Pulmonary artery endothelial cell (primary cell): ENCODE measurements around the gene LCMT1. TPM values are rescaled to one million over a fixed set of nuclear protein-coding genes. Genes with fewer than 3 reads are reported as not detected.
"Not testable (repeated sequence)": the region's sequence is repeated elsewhere in the genome, so short reads cannot be mapped to it uniquely, and the experiment has no call there.

Experiments
- DNase-seq: peaks from one replicate; pipeline ENCODE4 v3.0.0-alpha.2; 2011; ENCODE audit warnings: low read depth, low spot score
- total RNA-seq: library from RNA; depleted of rRNA; stranded (reverse); fragments of >200 nt; gene quantifications from 2 replicates; pipeline ENCODE4 v1.2.3, GENCODE V29; 2014

LCMT1 gene
- 26.6 and 29.7 TPM in 2 replicates for total RNA-seq

DNA sequence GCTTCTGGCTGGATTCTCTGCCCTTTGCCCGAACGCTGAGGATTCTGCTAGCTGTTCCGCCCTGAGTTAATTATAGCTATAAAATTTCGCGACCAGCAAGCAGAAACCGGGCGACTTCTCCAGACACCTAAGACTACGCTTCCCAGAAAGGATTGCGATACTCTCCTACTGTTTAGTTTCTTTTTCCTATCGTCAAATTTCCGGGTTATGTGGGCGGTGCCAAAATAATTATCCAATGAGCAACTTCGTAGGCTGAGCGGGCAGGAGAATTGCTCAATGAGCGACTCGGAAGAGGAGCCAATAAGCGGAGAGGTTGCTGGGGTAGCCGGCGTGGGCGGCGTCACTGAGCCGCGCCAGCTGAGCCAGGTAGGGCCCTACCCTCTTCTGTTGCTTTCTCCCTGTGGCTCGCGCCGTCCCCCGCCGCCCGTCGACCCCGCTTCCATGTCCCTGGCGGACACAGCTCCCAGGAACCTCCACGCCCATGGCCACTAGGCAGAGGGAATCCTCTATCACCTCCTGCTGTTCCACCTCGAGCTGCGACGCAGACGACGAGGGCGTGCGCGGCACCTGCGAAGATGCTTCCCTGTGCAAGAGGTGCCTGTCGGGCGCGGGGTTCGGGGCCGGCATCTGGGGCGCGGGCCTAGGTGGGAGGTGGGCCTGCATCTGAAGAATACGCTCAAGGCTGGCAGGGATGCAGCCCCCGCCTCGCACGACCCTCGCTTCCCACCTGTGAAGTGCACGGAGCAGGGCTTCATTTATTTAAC, at the start of gene LCMT1:
TSS of gene LCMT1 (plus strand) at position 340 of the 764 bp plus-strand sequence. CDS start at position 482, 142 bp downstream.
- peak; percentile 92 for DNase-seq

DNA sequence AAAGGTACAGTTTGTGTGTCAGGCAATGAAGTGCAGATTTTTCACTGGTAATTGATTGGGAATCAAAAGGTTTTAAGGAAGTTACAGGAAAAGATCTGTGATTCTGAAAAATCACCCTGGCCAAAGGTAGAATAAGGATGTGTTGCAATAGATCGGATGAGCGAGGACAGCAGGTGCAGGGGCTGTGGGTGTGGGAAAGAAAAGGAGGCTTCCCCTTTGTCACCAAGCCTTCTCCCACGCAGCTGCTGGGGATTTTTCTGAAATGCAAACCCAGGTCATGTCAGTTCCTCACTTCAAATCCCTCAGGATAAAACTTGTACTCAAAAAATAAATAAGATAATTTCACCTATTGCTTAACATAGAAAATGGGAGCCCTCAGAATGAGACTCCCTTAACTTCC, 48.4 kb upstream of the LCMT1 start:
- no peak for DNase-seq

DNA sequence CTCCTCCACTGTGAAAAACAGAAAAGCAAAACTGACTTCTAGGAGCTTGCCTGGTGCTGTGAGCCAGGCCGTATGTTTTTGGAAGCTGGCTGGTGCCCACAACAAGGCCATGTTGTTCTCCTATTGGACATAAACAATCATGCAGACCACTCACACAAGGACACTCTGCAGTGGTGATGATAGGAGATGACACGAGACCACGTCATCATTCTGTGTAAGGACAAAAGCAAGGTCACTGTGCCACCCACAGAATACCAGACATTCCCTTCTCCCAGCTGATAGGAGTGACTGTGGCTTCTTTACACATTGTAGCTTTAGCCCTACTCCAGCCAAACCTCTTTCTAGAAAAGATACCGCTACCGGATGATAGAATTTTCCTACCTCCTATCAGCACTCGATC, 47.7 kb upstream of the LCMT1 start:
- no peak for DNase-seq

DNA sequence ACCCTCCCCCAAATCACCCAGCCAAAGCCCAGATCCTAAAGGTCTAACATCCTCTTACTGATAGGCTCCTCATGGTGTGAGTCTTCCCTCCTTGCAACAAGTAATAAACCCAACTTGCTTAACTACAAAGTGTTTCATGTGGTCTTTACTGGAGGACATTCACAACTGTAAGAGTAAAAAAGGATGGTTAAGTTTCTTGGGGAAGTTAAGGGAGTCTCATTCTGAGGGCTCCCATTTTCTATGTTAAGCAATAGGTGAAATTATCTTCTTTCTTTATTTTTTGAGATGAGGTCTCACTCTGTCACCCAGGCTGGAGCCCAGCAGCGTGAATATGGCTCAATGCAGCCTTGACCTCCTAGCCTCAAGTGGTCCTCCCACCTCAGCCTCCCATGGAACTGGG, 47.3 kb upstream of the LCMT1 start:
- DNase-seq, result not testable (repeated sequence)

DNA sequence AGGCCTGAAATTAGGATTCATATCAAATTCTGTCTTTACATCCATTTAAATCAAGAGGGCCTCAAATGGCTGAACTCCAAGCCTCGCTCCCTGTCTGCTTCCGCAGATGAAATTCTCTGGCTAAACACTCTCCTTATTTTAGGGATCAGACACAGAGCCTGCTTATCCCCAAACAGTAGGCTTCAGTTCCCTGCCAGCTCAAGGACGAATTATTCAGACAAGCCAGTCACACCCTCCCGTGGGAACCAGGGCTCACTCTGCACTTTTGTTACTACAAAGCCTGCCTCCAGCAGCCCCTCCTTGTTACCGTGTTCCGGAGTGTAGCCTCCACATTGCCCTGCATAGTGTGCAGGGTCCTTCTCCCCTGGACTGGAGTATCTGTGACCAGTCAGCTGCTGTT, 46.6 kb upstream of the LCMT1 start:
- no peak for DNase-seq

DNA sequence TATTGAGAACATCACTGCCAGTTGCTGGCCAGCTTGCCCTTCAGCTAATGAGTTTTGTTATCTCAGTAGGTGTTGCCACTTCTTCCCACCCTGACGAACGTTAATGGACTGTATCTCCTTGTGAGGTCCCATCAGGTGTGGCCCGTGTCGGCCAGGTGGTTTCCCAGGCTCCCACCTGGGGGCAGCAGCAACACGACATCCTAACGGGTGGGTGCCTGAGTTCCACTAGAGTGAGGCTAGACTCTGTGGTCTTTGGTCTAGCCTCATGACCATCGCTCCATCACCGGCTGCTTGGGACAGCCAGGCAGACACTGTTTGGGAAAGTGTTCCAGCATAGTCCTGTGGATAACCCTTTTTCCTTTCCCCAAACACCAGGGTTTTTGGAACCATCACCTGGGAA, 45.6 kb upstream of the LCMT1 start:
- no peak for DNase-seq

DNA sequence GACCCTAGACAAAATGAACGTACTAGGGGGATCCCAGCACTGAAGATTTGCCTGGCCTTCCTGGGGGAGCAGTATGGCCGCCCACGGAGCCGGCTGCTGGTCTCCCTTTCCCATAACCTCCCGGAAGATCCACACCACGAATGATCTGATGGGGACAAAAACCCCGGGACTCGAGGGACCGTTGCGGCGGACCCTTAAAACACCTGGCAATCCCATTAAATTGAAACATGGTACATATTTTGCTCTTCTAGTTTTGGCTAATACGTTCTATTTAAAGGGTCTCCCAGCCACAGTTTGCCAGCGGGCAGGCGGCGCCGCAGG, 45.2 kb upstream of the LCMT1 start:
- DNase-seq, result no peak

DNA sequence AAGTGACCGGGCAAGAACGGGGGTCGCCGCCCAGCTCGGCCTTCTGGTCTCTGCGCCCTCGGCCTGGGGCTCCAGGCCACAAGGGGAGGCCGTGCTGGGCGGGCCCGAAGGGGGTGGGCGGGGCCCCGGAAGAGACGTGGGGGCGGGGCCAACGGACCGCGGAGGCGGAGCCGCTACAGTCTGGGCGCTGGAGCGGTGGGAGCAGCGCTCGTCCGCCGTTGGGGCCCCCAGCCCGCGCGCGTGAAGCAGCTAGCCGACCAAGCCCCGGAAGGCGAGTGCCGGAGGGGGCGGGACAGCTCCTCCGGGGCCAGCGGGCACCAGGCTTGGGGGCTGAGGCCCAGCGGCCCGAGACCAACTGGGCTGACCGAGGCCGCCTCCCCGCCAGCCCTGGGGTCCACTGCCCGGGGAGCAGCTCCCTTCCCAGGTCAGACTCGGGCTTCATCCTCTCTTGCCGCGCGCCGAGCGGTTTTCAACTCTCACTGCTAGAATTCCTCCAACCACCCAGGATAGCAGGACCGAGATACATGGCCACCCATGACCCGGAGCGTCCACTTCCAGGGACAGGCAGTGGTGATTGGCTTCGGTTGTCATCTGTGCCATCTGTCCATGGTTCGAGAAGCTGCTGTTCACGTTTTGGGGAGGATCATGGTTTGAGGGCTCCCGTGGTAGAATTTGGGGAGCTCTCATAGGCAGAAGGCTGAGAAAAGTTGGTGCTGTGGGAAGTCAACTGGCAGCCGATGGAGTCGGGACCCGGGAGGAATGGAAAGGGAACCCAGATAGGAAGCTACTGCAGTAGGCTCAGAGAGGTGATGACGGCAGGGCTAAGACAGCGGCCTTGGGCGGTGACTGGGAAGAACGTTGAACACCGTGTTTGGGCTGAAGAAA, 44.6 kb upstream of the LCMT1 start:
- no peak for DNase-seq

DNA sequence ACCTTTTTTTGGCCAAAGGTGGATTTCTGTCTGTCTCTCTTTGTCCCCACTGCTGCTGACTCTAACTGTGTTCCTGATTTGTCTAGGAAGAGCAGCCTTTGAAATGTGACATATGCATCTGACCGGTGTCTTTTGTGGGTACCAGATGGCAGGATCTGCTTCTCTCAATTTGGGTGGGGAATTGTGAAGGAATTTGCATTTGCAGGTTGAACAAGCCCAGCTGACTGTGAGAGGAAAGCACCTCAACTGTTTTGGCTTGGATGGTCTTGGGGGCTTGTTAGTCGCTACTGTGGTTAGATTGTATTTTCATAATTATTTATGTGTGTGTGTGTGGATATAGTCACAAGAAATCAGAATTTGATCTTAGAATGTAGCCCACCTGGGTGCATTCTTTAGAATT, 37.7 kb upstream of the LCMT1 start:
- DNase-seq, result no peak

DNA sequence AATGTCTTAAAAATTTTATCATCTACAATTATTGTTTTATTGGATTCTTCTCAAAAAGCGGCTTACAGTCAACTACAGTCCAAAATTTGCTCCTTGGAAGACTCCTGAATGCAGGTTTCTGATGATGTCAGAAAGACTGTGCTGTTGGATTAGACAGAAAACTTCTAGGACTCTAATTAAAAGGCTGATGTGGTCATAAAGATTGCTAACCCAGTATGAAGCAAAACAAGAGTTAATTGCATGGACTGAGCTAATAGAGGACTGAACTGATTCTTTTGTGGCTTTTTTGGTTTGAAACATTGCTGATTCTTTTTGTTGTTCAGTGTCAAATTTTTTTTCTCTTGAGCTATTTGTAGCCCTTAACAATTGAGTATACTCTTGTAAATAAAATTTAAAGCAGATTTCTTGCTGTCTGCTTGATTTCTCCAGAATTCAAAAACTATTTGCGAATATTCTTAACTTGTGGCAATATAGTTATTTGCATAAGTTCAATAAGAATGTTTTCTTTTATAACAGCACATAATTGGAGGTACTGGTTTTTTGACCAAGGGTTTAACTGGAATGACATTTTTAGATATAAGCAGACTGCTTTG, 33.1 kb upstream of the LCMT1 start:
- DNase-seq, result no peak

DNA sequence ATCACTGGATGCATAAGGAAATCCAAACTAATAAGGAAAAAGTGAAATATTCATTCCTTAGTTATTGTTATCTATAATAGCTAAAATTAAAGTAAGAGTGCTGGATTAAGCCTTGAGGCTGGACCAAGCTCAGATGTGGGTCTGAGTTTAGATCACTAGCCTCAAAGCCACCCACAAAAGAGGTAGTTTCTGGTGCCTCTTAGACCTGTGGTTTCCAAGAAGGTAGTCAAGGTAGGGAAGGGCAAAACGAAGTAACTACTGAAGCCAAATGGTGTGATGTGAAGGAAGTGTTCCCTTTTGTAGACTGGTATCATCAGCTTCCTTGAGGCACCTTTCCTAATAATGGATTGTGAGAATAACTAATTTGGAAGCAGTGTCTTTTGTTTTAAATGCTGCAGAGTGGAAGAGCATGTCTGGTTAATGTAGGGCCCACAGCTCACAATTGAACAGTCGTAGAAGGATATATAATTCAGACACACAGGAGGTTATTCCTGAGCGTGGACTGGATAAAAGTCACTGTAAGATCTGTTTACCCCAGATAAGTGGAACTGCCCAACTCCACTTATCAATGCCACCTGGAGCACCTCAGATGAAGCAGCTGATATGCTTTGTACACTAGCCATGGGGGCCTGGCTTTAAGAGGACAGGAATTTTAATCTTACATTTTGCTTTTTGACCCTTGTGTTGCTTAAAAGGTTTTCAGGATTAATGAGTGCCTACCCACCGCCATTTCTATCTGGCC, 31.7 kb upstream of the LCMT1 start:
- DNase-seq, result no peak

DNA sequence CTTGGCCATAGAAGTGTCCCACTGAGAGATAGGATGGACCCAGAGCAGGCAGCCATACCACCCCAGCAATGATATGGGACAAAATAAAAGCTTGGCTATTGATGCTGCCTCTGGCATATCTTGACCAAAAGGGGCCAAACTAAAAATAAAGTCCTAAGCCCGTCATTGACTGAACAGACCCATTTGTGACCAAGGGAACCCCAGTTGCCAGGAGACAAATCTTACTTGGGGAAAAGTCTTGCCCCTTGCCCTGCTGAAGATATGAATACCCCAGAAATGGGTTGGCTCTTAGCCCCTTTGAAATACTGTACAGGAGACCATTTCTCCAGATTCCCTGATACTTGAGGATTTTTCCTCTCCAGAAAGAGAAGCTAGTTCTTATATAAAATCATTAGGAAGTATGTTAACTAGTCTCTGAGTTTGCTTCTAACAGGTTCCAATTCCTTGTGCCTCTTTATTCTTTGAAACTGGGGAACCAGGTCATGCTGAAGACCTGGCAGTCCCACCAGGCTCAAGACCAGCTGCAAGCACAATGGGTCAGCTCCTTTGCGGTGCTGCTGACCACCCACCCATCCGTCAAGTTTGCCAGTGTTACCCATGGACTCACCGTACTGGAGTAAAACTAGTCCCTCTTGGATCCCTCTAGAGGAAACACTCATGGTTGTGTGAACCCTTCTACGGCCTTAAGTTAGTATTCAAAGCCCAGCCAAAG, 31.0 kb upstream of the LCMT1 start:
- DNase-seq, result no peak

DNA sequence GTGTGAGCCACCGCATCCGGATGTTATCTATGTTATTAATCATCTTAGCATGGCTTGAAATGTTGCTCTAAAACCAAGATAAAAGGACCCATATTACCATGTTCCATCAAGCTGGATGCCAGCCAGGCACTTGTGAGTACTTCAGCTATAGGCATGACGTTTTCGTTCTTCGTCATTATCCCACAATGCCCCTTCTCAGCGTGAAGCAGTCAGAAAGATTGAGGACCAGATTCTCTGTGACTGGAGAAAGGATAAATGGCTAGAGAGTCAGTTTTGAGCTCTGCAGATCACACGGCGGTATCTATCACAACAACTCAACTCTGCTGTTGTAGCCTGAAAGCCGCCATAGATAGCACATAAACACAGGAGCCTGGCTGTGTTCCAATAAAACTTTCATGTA, 29.8 kb upstream of the LCMT1 start:
- DNase-seq, result no peak

DNA sequence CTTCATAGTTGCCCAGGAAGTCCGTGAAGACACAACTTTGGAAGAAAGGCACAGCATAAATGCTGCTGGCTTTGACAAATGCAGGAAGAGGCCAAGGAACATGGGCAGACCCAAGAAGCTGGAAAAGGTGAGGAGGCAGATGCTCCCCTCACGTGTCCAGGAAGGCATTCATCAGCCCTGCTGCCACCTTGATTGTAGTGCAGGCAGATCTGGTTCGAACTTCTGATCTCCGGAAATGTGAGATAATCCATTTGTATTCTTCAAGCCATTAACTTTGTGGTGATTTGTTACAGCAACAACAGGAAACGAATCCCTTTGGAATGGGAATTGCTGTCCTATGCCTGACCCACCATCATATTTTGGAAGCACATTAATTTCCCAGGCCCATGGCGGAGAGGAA, 28.5 kb upstream of the LCMT1 start:
- no peak for DNase-seq

DNA sequence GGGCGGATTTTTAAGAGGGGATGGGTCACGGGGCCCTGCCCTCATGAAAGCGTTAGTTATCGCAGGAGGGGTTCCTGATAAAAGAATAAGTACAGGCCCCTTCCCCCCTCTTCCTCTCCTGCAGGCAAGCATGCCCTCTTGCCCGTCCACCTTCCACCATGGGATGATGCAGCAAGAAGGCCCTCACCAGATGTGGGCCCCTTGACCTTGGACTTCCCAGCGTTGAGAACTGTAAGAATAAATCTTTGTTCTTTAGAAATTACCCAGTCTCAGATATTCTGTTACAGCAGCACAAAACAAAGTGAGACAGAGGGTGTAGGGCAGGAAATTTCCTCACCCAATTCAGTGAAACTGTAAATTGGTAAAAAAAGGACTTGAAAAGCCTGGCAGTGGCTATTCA, 27.8 kb upstream of the LCMT1 start:
- no peak for DNase-seq

DNA sequence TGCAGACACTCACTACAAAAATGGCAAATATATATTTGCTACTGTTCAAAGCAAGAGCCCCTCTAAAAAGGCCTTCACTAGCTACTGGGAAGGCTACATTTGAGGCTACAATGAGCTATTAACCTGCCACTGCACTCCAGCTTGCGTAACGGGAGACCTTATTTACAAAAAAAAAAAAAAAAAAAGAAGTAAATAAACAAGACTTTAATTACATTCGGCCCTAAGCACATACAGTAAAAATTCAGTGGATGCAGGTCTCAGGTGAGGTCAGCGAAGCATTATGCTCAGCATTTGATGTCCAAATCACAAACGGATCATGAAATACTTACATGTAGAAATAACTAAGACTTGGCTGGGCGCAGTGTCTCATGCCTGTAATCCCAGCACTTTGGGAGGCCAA, 26.7 kb upstream of the LCMT1 start:
- no peak for DNase-seq

DNA sequence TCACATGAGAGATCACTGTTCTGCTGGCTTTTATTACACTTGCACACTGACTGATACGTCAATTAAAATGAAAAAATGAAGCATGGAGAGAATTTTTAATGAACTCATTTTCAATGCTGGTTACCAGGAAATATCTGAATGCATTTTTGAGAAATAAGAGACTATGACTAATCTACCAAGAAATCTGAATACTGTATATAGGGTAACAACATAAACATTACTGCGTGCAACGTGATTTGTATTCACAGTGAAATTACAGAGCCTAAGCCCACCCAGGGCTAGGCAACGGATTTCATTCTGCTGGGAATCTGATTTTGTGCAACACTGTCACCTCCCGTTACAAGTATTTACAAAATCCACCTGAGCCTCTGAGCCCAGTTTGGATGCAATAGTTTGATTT, 23.8 kb upstream of the LCMT1 start:
- DNase-seq, result no peak

DNA sequence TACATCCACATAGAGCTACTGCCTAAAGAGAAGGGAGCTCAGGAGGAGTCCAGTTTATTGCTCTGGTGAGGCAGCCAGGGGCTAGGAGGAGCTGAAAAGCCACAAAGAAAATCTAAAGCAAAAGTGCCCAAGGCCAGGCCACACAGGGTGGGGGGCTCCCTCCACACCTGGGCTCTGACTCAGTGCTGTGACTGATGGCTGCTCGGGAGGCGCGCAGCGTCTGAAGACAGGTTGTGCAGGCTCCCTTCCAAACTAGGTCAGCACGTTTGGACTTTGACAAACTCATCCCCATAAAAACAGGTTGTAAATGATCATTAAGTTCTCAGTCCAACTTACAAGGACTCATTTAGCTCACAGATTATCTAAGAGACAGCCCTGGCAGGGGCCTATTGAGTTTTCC, 22.2 kb upstream of the LCMT1 start:
- no peak for DNase-seq

DNA sequence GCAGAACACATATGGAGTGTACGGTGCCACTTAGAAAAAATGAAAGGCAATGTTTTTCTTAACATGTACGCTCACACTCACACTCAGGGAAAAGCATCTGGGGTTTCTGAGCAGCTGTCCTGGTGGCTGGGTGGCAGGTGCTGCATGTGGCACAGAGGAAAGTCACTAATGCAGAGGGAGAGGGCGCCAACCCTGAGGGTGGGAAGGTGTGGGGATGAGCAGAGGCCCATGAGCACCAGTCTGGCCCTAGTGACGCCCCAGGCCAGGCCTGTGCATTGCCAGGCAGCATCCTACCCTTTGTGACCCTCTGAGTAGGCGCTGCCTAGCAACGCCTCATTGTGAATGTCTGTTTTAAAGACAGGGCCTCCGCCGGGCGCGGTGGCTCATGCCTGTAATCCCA, 19.1 kb upstream of the LCMT1 start:
- no peak for DNase-seq

DNA sequence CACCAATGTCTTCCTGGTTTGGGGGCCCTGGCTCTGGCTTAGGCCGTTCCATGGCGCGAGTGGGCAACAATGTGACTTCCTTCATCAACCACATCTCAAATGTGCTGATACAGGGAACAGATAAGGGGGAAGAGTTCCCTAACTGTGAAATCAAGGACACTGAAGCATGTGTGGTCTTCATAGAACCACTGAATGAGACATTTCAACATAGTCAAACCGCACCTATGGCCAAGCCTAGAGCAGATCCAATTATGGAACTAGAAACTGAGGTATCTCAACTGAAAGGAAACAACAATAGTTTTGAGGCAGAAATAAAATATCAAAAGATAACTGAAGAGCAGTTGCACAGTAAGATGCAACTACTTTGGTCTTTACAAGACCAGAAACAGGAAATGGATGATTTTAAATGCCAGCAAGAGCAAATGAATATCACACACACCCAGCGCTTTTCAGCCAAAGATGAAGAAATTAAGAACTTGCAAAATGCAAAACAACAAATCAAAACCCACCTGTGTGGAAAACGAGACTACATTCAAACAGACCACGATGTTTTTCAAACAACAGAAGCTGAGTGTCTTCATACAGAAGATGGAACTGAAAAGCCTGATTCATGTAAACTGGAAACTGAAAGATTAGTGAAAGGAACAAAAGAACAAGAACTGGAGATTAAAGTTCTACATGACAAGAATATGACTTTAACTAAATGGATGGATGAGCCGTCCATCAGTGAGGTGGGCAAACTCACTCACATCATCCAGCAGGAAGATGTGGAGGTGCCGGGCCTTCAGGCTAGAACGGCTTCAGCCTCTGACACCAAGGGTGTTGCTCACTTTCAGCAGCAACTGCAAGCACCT, 18.1 kb upstream of the LCMT1 start:
- DNase-seq, result no peak
